Astrocyte (in vitro differentiated cells and primary cell): ENCODE data around the gene VCL.
"Not testable (repeated sequence)": the region's sequence is repeated elsewhere in the genome, so short reads cannot be mapped to it uniquely, and the experiment has no call there.

ENCODE experiments used
- EZH2 ChIP-seq: IDR thresholded peaks from 2 replicates; pipeline ENCODE4 v1.6.1; 2012; ENCODE audit warnings: mild to moderate bottlenecking, low read length, inconsistent platforms; ENCODE audit not compliant: insufficient read depth
- TF ChIP-seq, protein P1 (sequence below): IDR thresholded peaks from 2 replicates; pipeline ENCODE4 v1.5.1; 2011; ENCODE audit warnings: low read depth, mild to moderate bottlenecking, inconsistent platforms, low read length, moderate library complexity; ENCODE audit not compliant: insufficient read depth

DNA sequence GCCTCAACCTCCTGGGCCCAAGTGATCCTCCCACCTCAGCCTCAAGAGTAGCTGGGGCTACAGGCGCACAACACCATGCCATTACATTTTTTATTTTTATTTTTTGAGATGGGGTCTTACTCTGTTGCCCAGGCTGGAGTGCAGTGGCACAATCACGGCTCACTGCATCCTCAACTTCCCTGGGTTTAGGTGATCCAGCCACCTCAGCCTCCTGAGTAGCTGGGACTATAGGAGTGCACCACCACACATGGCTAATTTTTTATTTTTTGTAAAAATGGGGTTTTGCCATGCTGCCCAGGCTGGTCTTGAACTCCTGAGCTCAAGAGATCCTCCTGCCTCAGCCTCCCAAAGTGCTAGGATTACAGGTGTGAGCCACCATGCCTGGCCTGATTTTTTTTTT lies 64.1 kb downstream of the VCL start:
- TF ChIP-seq, protein P1, sequence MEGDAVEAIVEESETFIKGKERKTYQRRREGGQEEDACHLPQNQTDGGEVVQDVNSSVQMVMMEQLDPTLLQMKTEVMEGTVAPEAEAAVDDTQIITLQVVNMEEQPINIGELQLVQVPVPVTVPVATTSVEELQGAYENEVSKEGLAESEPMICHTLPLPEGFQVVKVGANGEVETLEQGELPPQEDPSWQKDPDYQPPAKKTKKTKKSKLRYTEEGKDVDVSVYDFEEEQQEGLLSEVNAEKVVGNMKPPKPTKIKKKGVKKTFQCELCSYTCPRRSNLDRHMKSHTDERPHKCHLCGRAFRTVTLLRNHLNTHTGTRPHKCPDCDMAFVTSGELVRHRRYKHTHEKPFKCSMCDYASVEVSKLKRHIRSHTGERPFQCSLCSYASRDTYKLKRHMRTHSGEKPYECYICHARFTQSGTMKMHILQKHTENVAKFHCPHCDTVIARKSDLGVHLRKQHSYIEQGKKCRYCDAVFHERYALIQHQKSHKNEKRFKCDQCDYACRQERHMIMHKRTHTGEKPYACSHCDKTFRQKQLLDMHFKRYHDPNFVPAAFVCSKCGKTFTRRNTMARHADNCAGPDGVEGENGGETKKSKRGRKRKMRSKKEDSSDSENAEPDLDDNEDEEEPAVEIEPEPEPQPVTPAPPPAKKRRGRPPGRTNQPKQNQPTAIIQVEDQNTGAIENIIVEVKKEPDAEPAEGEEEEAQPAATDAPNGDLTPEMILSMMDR: not testable (repeated sequence)
- TF ChIP-seq EZH2: not testable (repeated sequence)
